Endothelial cell of umbilical vein (primary cell): Measurements from ENCODE around the gene TENM4. TPM values are rescaled to one million over a fixed set of nuclear protein-coding genes. Genes with fewer than 3 reads are reported as not detected.

Experiments
- BruUV-seq: library from RNA; stranded (reverse); fragments of 400-500 nt; replicated peaks from 2 replicates; lab custom pipeline; 2021; lab: Mats Ljungman, UMichigan
- CTCF ChIA-PET: fragments of 300-600, 350-600 bp; sonication (Branson Sonifier 250); formaldehyde crosslinking; loops from one replicate; lab custom pipeline; 2021; ENCODE audit warnings: antibody characterized with exemption, inconsistent platforms; lab: Charles Lee
- POLR2A ChIA-PET: fragments of 300-600, 350-600 bp; sonication (Branson Sonifier 250); formaldehyde crosslinking; loops from one replicate; lab custom pipeline; 2021; ENCODE audit warnings: antibody characterized with exemption, inconsistent platforms; lab: Charles Lee
- DNase-seq: peaks from one replicate; pipeline ENCODE4 v3.0.0-alpha.2; 2011; ENCODE audit warnings: low read depth, low spot score
- FAIRE-seq: peaks from 2 replicates; lab custom pipeline; 2011; peaks lifted over from hg19 to GRCh38; lab: Jason Lieb, UNC
- H2AFZ ChIP-seq: 2 replicates; pipeline ENCODE4 v1.6.0; 2012; ENCODE audit warnings: low read depth, low read length, control low read depth, inconsistent platforms
- H3K27ac ChIP-seq: 2 replicates; pipeline ENCODE4 v1.5.1; 2011; ENCODE audit warnings: low read depth, mild to moderate bottlenecking, control low read depth, low read length, moderate library complexity; ENCODE audit not compliant: insufficient read depth
- H3K27me3 ChIP-seq, 2 experiments: 2 replicates each; pipeline versions ENCODE4 v1.6.0 to v1.6.1; 2011; ENCODE audit warnings: low read length in 2 of 2, mixed read lengths in 1 of 2; ENCODE audit not compliant: control insufficient read depth in 2 of 2, insufficient read depth in 2 of 2
- H3K36me3 ChIP-seq, 2 experiments: 2 replicates in 1 of 2; 3 replicates in 1 of 2; pipeline ENCODE4 v1.5.1; 2011; ENCODE audit warnings: low read length in 2 of 2, mild to moderate bottlenecking in 1 of 2, moderate library complexity in 1 of 2; ENCODE audit not compliant: control insufficient read depth in 2 of 2, insufficient read depth in 2 of 2; ENCODE audit errors: extremely low read depth in 1 of 2
- H3K4me1 ChIP-seq: 3 replicates; pipeline ENCODE4 v1.5.1; 2011; ENCODE audit warnings: mild to moderate bottlenecking, low read length; ENCODE audit not compliant: control insufficient read depth, insufficient read depth; ENCODE audit errors: extremely low read depth
- H3K4me2 ChIP-seq: 2 replicates; pipeline ENCODE4 v1.6.1; 2011; ENCODE audit warnings: low read length, control low read depth, mixed read lengths; ENCODE audit not compliant: insufficient read depth
- H3K4me3 ChIP-seq, 3 experiments: fragments of 200-600 bp in 1 of 3; sonication (generic), shearing (Covaris generic) in 1 of 3; replicated peaks in 1 of 3; 2 replicates each; pipeline ENCODE4 v1.5.1; 2011 to 2016; ENCODE audit warnings: control low read depth in 3 of 3, low read length in 3 of 3, mild to moderate bottlenecking in 2 of 3, inconsistent platforms in 1 of 3, low read depth in 1 of 3, moderate library complexity in 1 of 3; ENCODE audit not compliant: insufficient read depth in 1 of 3
- H3K79me2 ChIP-seq: 2 replicates; pipeline ENCODE4 v1.6.0; 2012; ENCODE audit warnings: low read length, inconsistent platforms; ENCODE audit not compliant: control insufficient read depth, insufficient read depth
- H3K9ac ChIP-seq: replicated peaks from 2 replicates; pipeline ENCODE3; 2011; ENCODE audit warnings: low read length, control low read depth; ENCODE audit not compliant: insufficient read depth; ENCODE audit errors: extremely low read depth
- H3K9me1 ChIP-seq: replicated peaks from 3 replicates; pipeline ENCODE4 v1.6.0; 2011; ENCODE audit warnings: mild to moderate bottlenecking, low read length; ENCODE audit not compliant: control insufficient read depth, insufficient read depth; ENCODE audit errors: extremely low read depth
- H3K9me3 ChIP-seq: replicated peaks from 2 replicates; pipeline ENCODE4 v1.5.1; 2012; ENCODE audit warnings: low read length, inconsistent platforms; ENCODE audit not compliant: control insufficient read depth, insufficient read depth
- H4K20me1 ChIP-seq: replicated peaks from 2 replicates; pipeline ENCODE3; 2011; ENCODE audit warnings: mild to moderate bottlenecking, low read length; ENCODE audit not compliant: control insufficient read depth, insufficient read depth; ENCODE audit errors: extremely low read depth
- EZH2 ChIP-seq: IDR thresholded peaks from 2 replicates; pipeline ENCODE4 v1.6.1; 2012; ENCODE audit warnings: borderline replicate concordance, low read depth, mild to moderate bottlenecking, moderate library complexity, low read length, inconsistent platforms; ENCODE audit not compliant: severe bottlenecking
- FOS ChIP-seq: IDR thresholded peaks from 2 replicates; pipeline ENCODE4 v1.6.1; 2011; ENCODE audit warnings: mild to moderate bottlenecking, low read length, moderate library complexity, borderline replicate concordance; ENCODE audit not compliant: insufficient read depth
- GATA2 ChIP-seq: IDR thresholded peaks from 2 replicates; pipeline ENCODE4 v1.7.0; 2011; ENCODE audit warnings: low read depth, mild to moderate bottlenecking, moderate library complexity, mixed read lengths, low read length; ENCODE audit not compliant: insufficient read length, insufficient read depth
- JUN ChIP-seq: IDR thresholded peaks from 2 replicates; pipeline ENCODE4 v1.6.1; 2011; ENCODE audit warnings: borderline replicate concordance, low read depth; ENCODE audit not compliant: insufficient read length, insufficient read depth
- MYC ChIP-seq: IDR thresholded peaks from one replicate; pipeline ENCODE4 v1.6.1; 2011; ENCODE audit warnings: mild to moderate bottlenecking, low read depth, low read length
- POLR2A ChIP-seq: IDR thresholded peaks from 2 replicates; pipeline ENCODE4 v1.6.1; 2012; ENCODE audit warnings: low read depth, mild to moderate bottlenecking, control low read depth, low read length
- POLR2AphosphoS5 ChIP-seq: IDR thresholded peaks from 2 replicates; pipeline ENCODE4 v1.6.1; 2012; ENCODE audit warnings: low read depth, mild to moderate bottlenecking, control low read depth, low read length, moderate library complexity; ENCODE audit not compliant: insufficient read depth
- dilution Hi-C: fragments of 300-500 bp; cut with MboI; formaldehyde crosslinking; loops from one replicate; pipeline ENCODE4 v1.15.0; 2019; ENCODE audit warnings: low sequenced_read_pairs; ENCODE audit not compliant: extremely low pct_ligation_motif_present
- intact Hi-C: fragments of 100-400 bp; cut with micrococcal nuclease; formaldehyde crosslinking; loops from one replicate; pipeline ENCODE4 v1.10.0; 2022
- polyA plus RNA-seq, 4 experiments: library from polyadenylated mRNA; depleted of rRNA in 3 of 4; stranded (reverse) in 3 of 4; unstranded in 1 of 4; fragments of >200 nt; gene quantifications; 2 replicates each; pipeline versions ENCODE4 v1.2.1 to v1.2.3, GENCODE V29; 2011 to 2012; ENCODE audit warnings: missing spikeins in 1 of 4
- total RNA-seq: library from RNA; stranded (reverse); gene quantifications from 2 replicates; pipeline ENCODE4 v1.2.3, GENCODE V29; 2021
- TF ChIP-seq, protein P1 (sequence below): IDR thresholded peaks from 2 replicates; pipeline ENCODE4 v1.6.1; 2011; ENCODE audit not compliant: insufficient read depth, insufficient read length
- TF ChIP-seq, protein P2 (sequence below), 2 donors: IDR thresholded peaks; 1 replicate in 1 of 2; 2 replicates in 1 of 2; pipeline ENCODE4 v1.5.1; 2011; ENCODE audit warnings: low read length in 2 of 2, mild to moderate bottlenecking in 2 of 2, moderate library complexity in 2 of 2, control low read depth in 1 of 2, inconsistent platforms in 1 of 2, low read depth in 1 of 2; ENCODE audit not compliant: insufficient read depth in 1 of 2; ENCODE audit errors: extremely low read depth in 1 of 2

The TENM4 gene
- total and polyA plus RNA-seq, 2 donors (not counting 3 experiments of a cell fraction or from before 2014, with no cell fraction given) = 0.06 to 0.27 TPM

DNA sequence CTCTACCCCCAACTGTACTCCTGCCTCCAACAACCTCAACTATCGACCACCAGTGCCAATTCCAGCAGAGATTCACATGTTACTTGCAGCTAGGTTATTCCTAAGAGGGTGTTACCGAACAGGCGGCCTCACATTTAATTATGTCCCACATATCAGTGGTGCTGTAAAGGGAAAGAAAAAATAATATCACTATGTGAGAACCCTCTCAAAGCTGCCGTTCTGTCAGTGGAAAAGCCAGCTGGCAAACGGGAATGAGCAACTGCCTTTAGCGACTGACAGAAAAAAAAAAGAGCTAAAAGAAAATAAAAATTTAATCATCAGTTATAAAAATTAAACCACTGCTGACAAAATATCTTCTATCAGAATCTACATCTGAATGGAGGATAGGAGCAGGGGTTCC lies 595.3 kb downstream of the TENM4 start:
- Histone ChIP-seq H3K9me3 (no peaks in the 10 kb centered on the region), H3K4me3 (no peak overlapping the region), H3K9ac (no peak overlapping the region), H2AFZ (no peak overlapping the region), H3K36me3 (no peaks in the 10 kb centered on the region), H3K79me2 (no peaks in the 10 kb centered on the region), H3K4me2 (no peak overlapping the region), H3K4me1 (no peaks in the 10 kb centered on the region), H3K9me1 (no peaks in the 10 kb centered on the region), H3K27me3 (peaks cover 0 to 2% of the 10 kb centered on the region in 2 experiments), H3K27ac (no peak overlapping the region), H4K20me1 (no peaks in the 10 kb centered on the region)
- ChIA-PET POLR2A (no interaction called here), CTCF (interaction anchor here (0.6 to 1.0 kb wide), 2 partner anchors 20 kb away, joined by 3 read pairs; no protein-coding TSS in a partner anchor)
- intact Hi-C loops = no loop called here
- TF ChIP-seq FOS (no peak), MYC (no peak), POLR2A (no peak), POLR2AphosphoS5 (no peak), GATA2 (no peak), JUN (no peak), EZH2 (no peak)
- TF ChIP-seq, protein P1, sequence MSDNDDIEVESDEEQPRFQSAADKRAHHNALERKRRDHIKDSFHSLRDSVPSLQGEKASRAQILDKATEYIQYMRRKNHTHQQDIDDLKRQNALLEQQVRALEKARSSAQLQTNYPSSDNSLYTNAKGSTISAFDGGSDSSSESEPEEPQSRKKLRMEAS = no peak
- TF ChIP-seq, protein P2, sequence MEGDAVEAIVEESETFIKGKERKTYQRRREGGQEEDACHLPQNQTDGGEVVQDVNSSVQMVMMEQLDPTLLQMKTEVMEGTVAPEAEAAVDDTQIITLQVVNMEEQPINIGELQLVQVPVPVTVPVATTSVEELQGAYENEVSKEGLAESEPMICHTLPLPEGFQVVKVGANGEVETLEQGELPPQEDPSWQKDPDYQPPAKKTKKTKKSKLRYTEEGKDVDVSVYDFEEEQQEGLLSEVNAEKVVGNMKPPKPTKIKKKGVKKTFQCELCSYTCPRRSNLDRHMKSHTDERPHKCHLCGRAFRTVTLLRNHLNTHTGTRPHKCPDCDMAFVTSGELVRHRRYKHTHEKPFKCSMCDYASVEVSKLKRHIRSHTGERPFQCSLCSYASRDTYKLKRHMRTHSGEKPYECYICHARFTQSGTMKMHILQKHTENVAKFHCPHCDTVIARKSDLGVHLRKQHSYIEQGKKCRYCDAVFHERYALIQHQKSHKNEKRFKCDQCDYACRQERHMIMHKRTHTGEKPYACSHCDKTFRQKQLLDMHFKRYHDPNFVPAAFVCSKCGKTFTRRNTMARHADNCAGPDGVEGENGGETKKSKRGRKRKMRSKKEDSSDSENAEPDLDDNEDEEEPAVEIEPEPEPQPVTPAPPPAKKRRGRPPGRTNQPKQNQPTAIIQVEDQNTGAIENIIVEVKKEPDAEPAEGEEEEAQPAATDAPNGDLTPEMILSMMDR (IDR thresholded peaks at IDR 0.05; ENCODE audit: extremely low read depth in 1 of 2, insufficient read depth in 1 of 2, low read depth in 1 of 2, low read length in 2 of 2) = no peak
- dilution Hi-C loops = no loop called here
- no peak for FAIRE-seq
- DNase-seq = no peak
- no TSS peak for BruUV-seq
